ENCODE data around the gene TLE5. TPM values are rescaled to one million over a fixed set of nuclear protein-coding genes. Genes with fewer than 3 reads are reported as not detected.
A peak's percentile ranks its signal among the peaks of the same experiment; 100 is the strongest.

The TLE5 gene
- total and polyA plus RNA-seq, 2 of the 4 experiments (the other 2 are of a cell fraction) = 119 to 407 TPM

- Histone ChIP-seq H2BK120ac (ENCODE audit: low read depth, low read length) (no peak overlapping the region), H4K5ac (ENCODE audit: low read depth, low read length) (no peak overlapping the region), H4K8ac (ENCODE audit: low read depth in 2 of 2, low read length in 2 of 2) (no peak overlapping the region), H2AK9ac (replicated peaks; ENCODE audit: low read depth, low read length, poor library complexity) (no peak overlapping the region), H3K23ac (ENCODE audit: low read depth, low read length) (no peak overlapping the region), H3K4me1 (ENCODE audit: control insufficient read depth, insufficient read depth, low read length) (no peaks in the 10 kb centered on the region), H3K27me3 (ENCODE audit: control insufficient read depth, insufficient read depth, low read length) (peaks cover 24% of the 10 kb centered on the region), H3K56ac (ENCODE audit: extremely low read depth, insufficient read depth, low read length) (no peak overlapping the region), H3K9me1 (ENCODE audit: insufficient read depth, low read length) (no peaks in the 10 kb centered on the region), H3K27ac (ENCODE audit: insufficient read depth, low read length) (no peak overlapping the region), H3K14ac (replicated peaks; ENCODE audit: low read depth, low read length) (no peak overlapping the region), H4K91ac (ENCODE audit: insufficient read depth, low read depth, low read length) (no peak overlapping the region), H3K79me1 (ENCODE audit: low read depth in 1 of 2, low read length in 2 of 2) (no peaks in the 10 kb centered on the region), H3K4me3 (ENCODE audit: insufficient read depth, low read depth, low read length) (no peak overlapping the region), H2AFZ (replicated peaks; ENCODE audit: low read length, poor library complexity) (peak overlapping the region; percentile 51), H3K9ac (ENCODE audit: low read depth, low read length) (no peak overlapping the region), H3K4ac (ENCODE audit: low read depth, low read length) (no peak overlapping the region), H3K4me2 (ENCODE audit: low read depth, low read length) (no peak overlapping the region), H2BK5ac (ENCODE audit: low read depth, low read length, poor library complexity, severe bottlenecking) (no peak overlapping the region), H3K36me3 (ENCODE audit: control insufficient read depth, insufficient read depth, low read length) (no peaks in the 10 kb centered on the region), H4K20me1 (ENCODE audit: insufficient read depth, low read length) (no peaks in the 10 kb centered on the region), H3K18ac (ENCODE audit: low read depth, low read length) (no peak overlapping the region), H2BK15ac (ENCODE audit: low read depth, low read length) (no peak overlapping the region), H2BK20ac (ENCODE audit: low read depth, low read length) (no peak overlapping the region), H2AK5ac (ENCODE audit: low read depth, low read length) (no peak overlapping the region), H3K9me3 (ENCODE audit: control insufficient read depth, insufficient read depth, low read length) (no peaks in the 10 kb centered on the region)
- CTCF ChIA-PET = no interaction called here
- no TSS peak for BruUV-seq (replicated peaks)
- POLR2A ChIA-PET (ENCODE audit: unreplicated experiment) = no interaction called here
- in situ Hi-C loops (cut with MboI; ENCODE audit: low sequenced_read_pairs) = no loop called here
- TF ChIP-seq MAFK (IDR thresholded peaks at IDR 0.05; ENCODE audit: low read depth, low read length) = no peak
- TF ChIP-seq RFX5 (IDR thresholded peaks at IDR 0.05; ENCODE audit: low read depth, low read length) = no peak
- no peak for TF ChIP-seq SMC3 (IDR thresholded peaks at IDR 0.05; ENCODE audit: low read depth, low read length)
- no peak for TF ChIP-seq NFE2L2 (IDR thresholded peaks at IDR 0.05; ENCODE audit: low read depth, low read length)
- 60% methylated on average over 1 of the region's 6 CpGs; no CpG with 5 or more reads in 1 of the 2 experiments for WGBS, 2 experiments (ENCODE audit: extremely low coverage in 2 of 2, insufficient read length in 1 of 2)
- dilution Hi-C loops (cut with HindIII; ENCODE audit: low sequenced_read_pairs, unreplicated experiment) = no loop called here
- no peak for DNase-seq
- ATAC-seq (ENCODE audit: low read depth) = no peak
- intact Hi-C loops (cut with micrococcal nuclease) = no loop called here
Measured at GRCh38 chr19:3008994-3009393, 53.3 kb downstream of the TLE5 start.

Data from IMR-90 (cell line).